Uterus (tissue), 4 donors: ENCODE data around the gene COA6. TPM values are rescaled to one million over a fixed set of nuclear protein-coding genes. Genes with fewer than 3 reads are reported as not detected.

Experiments
- DNase-seq, 2 donors: peaks; one replicate each; pipeline ENCODE4 v3.0.0-alpha.2; 2019 to 2020
- H3K27ac ChIP-seq, 2 donors: fragments of 200-600 bp; sonication (generic); 1 replicate in 1 of 2; 2 replicates in 1 of 2; pipeline ENCODE4 v1.5.1; 2016 to 2018
- H3K27me3 ChIP-seq, 2 donors: fragments of 200-600 bp; sonication (generic); one replicate each; pipeline ENCODE4 v1.5.1; 2018 to 2019; ENCODE audit warnings: control low read depth in 1 of 2
- H3K36me3 ChIP-seq, 2 donors: fragments of 200-600 bp; sonication (generic); one replicate each; pipeline ENCODE4 v1.5.1; 2019; ENCODE audit warnings: control low read depth in 1 of 2
- H3K4me1 ChIP-seq, 2 donors: fragments of 200-600 bp; sonication (generic); one replicate each; pipeline ENCODE4 v1.5.1; 2018 to 2019; ENCODE audit warnings: control low read depth in 1 of 2
- H3K4me3 ChIP-seq, 2 donors: fragments of 200-600 bp; sonication (generic); 1 replicate in 1 of 2; 2 replicates in 1 of 2; pipeline ENCODE4 v1.5.1; 2018 to 2019; ENCODE audit warnings: mild to moderate bottlenecking in 1 of 2
- H3K9me3 ChIP-seq, 2 donors: fragments of 200-600 bp; sonication (generic); one replicate each; pipeline ENCODE4 v1.5.1; 2019; ENCODE audit warnings: control low read depth in 1 of 2
- CTCF ChIP-seq, 4 experiments: fragments of 200-600 bp in 2 of 4; fragments of 450-650 bp in 2 of 4; sonication (generic) in 2 of 4; IDR thresholded peaks; one replicate each; pipeline ENCODE4 v1.5.1; 2016 to 2019; ENCODE audit warnings: antibody characterized with exemption in 4 of 4, mild to moderate bottlenecking in 2 of 4, moderate library complexity in 1 of 4
- POLR2A ChIP-seq, 2 donors: fragments of 450-650 bp; IDR thresholded peaks; one replicate each; pipeline ENCODE4 v1.6.1; 2016; ENCODE audit warnings: antibody characterized with exemption in 2 of 2, mild to moderate bottlenecking in 1 of 2, moderate library complexity in 1 of 2
- intact Hi-C: fragments of 100-400 bp; cut with DNase I; formaldehyde crosslinking; loops from one replicate; pipeline ENCODE4 v1.15.1; 2023; ENCODE audit warnings: low total_unique reads
- total RNA-seq, 4 donors: library from RNA; depleted of rRNA in 3 of 4; stranded (reverse); fragments of >200 nt in 3 of 4; gene quantifications; one replicate each; pipeline versions ENCODE4 v1.1.0 to v1.2.4, GENCODE V29; 2014 to 2023
- donor health status: DM: yes; HTN: yes; CAD: no.

The COA6 gene
- total RNA-seq, 4 donors from 2014 or later = 10.6 to 16.8 (median 14.6) TPM

GRCh38 chr1:234327577-234328164 lies 45.6 kb upstream of the COA6 start:
- Histone ChIP-seq H3K36me3 (no peaks in the 10 kb centered on the region), H3K9me3 (no peaks in the 10 kb centered on the region), H3K27me3 (no peaks in the 10 kb centered on the region), H3K4me3 (no peak overlapping the region), H3K4me1 (no peaks in the 10 kb centered on the region), H3K27ac (no peak overlapping the region)
- TF ChIP-seq CTCF (IDR thresholded peaks at IDR 0.05) (no peak), POLR2A (IDR thresholded peaks at IDR 0.05) (no peak)
- intact Hi-C loops = no loop called here
- no peak for DNase-seq

GRCh38 chr1:234330843-234331215 lies 42.4 kb upstream of the COA6 start:
- Histone ChIP-seq H3K4me1 (no peaks in the 10 kb centered on the region), H3K36me3 (no peaks in the 10 kb centered on the region), H3K27me3 (no peaks in the 10 kb centered on the region), H3K9me3 (no peaks in the 10 kb centered on the region), H3K4me3 (no peak overlapping the region), H3K27ac (no peak overlapping the region)
- TF ChIP-seq POLR2A (IDR thresholded peaks at IDR 0.05) (no peak), CTCF (IDR thresholded peaks at IDR 0.05) (no peak)
- no peak for DNase-seq
- intact Hi-C loops = no loop called here

- intact Hi-C loops = no loop called here
- H3K4me1 ChIP-seq = no peaks in the 10 kb centered on the region
- no peak overlapping the region for H3K27ac ChIP-seq
- H3K27me3 ChIP-seq = no peaks in the 10 kb centered on the region
- peaks cover 0 to 2% of the 10 kb centered on the region in 2 donors for H3K9me3 ChIP-seq
- DNase-seq = no peak
- TF ChIP-seq POLR2A (IDR thresholded peaks at IDR 0.05) (no peak), CTCF (IDR thresholded peaks at IDR 0.05) (no peak)
- H3K4me3 ChIP-seq = no peak overlapping the region
- no peaks in the 10 kb centered on the region for H3K36me3 ChIP-seq
These were observed 41.7 kb upstream of the COA6 start for GRCh38 chr1:234331507-234331906.

GRCh38 chr1:234336359-234336758 lies 36.9 kb upstream of the COA6 start:
- Histone ChIP-seq H3K27me3 (no peaks in the 10 kb centered on the region), H3K4me1 (no peaks in the 10 kb centered on the region), H3K27ac (no peak overlapping the region), H3K4me3 (no peak overlapping the region), H3K9me3 (peaks cover 0 to 7% of the 10 kb centered on the region in 2 donors), H3K36me3 (no peaks in the 10 kb centered on the region)
- no peak for TF ChIP-seq CTCF (IDR thresholded peaks at IDR 0.05)
- TF ChIP-seq POLR2A (IDR thresholded peaks at IDR 0.05) = no peak
- DNase-seq = no peak
- intact Hi-C loops = no loop called here

- TF ChIP-seq CTCF (IDR thresholded peaks at IDR 0.05) = no peak
- TF ChIP-seq POLR2A (IDR thresholded peaks at IDR 0.05) = no peak
- intact Hi-C loops = no loop called here
- Histone ChIP-seq H3K4me3 (no peak overlapping the region), H3K27me3 (no peaks in the 10 kb centered on the region), H3K36me3 (no peaks in the 10 kb centered on the region), H3K9me3 (peaks cover 0 to 7% of the 10 kb centered on the region in 2 donors), H3K27ac (no peak overlapping the region), H3K4me1 (no peaks in the 10 kb centered on the region)
- DNase-seq = no peak
These were observed 36.0 kb upstream of the COA6 start for GRCh38 chr1:234337233-234337632.
